ENCODE results near the gene ALOX12.
A peak's percentile ranks its signal among the peaks of the same experiment; 100 is the strongest.
"Not testable (repeated sequence)": the region's sequence is repeated elsewhere in the genome, so short reads cannot be mapped to it uniquely, and the experiment has no call there.

ALOX12 gene

GRCh38 chr17:7047566-7047965 lies 51.7 kb downstream of the ALOX12 start:
- H3K4me3 ChIP-seq (ENCODE audit: control insufficient read depth, low read depth, low read length) = no peak overlapping the region
- no peak for DNase-seq (ENCODE audit: low read depth)
- TF ChIP-seq CTCF (conservative IDR thresholded peaks at IDR 0.05; ENCODE audit: control insufficient read depth, insufficient read depth, low read depth, low read length) = no peak

DNA sequence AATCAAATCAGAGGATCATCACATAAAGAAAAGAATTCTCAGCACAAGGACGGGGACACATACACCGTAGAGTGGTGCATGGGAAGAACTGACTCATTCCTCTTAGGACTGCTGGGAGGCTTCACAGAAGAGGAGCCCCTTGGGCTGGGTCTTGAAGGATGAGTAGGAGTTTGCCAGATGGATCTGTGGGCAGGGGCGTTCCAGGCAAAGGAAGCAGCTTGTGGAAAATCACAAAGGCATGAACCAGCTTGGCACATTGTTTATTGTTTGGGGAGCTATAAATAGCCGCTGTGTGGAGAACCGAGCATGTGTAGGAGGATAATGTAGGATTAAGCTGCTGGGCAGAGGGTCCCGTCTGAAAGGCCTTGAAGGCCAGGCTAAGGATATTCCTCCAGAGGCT lies 53.1 kb downstream of the ALOX12 start:
- no peak for DNase-seq (ENCODE audit: low read depth)
- H3K4me3 ChIP-seq (ENCODE audit: control insufficient read depth, low read depth, low read length) = no peak overlapping the region
- TF ChIP-seq CTCF (conservative IDR thresholded peaks at IDR 0.05; ENCODE audit: control insufficient read depth, insufficient read depth, low read depth, low read length) = no peak

DNA sequence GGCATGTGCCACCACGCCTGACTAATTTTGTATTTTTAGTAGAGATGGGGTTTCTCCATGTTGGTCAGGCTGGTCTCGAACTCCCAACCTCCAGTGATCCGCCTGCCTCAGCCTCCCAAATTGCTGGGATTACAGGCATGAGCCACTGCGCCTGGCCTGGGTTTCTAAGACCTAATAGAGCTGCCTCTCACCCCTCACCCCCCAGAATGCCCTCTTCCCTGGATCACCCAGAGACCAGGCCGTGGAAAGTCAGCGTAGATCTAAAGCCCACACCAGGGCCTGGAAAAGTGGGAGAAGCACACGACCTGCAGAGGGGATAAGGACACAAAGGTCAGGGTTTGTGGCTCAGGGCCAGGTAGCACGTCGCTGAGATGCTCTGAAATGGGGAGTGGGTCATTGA lies 54.7 kb downstream of the ALOX12 start:
- not testable (repeated sequence) for DNase-seq (ENCODE audit: low read depth); H3K4me3 ChIP-seq (ENCODE audit: control insufficient read depth, low read depth, low read length)

GRCh38 chr17:7056386-7056785 lies 60.5 kb downstream of the ALOX12 start:
- no peak for DNase-seq (ENCODE audit: low read depth)
- no peak overlapping the region for H3K4me3 ChIP-seq (ENCODE audit: control insufficient read depth, low read depth, low read length)
- no peak for TF ChIP-seq CTCF (conservative IDR thresholded peaks at IDR 0.05; ENCODE audit: control insufficient read depth, insufficient read depth, low read depth, low read length)

DNA sequence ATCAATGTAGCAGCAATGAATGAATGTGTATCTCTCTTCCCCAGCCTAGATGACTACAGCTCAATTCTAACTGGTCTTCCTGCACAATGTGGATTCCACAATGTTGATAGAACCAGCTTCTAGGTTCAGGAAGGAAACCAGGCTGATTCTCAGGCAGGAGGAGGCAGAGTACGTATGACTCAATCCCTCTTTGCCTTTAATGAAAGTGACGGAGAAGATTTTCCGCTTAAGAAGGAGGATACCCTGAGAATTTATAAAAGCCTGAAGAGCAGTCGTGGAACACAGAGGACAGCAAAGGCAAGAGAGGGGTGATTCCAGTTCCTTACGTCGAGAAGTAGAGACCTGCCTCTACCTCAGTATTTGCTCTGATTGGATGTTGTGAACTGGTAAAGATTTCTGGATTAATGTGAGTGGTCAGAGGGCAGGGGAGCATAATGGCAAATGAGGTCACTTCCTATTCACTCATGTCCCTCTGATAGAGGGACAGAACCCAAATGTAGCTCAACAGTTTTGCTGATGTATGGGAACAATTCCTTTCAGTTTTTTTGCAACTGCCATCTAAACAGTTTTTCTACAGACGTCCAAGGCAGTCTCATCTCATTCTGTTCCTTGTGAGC lies 63.1 kb downstream of the ALOX12 start:
- DNase-seq (ENCODE audit: low read depth) = peak; percentile 44
- H3K4me3 ChIP-seq (ENCODE audit: control insufficient read depth, low read depth, low read length) = no peak overlapping the region
- no peak for TF ChIP-seq CTCF (conservative IDR thresholded peaks at IDR 0.05; ENCODE audit: control insufficient read depth, insufficient read depth, low read depth, low read length)

All from fibroblast of mammary gland (primary cell).